GM12801 (cell line): ENCODE data around the gene AFF2.

Experiments used
- CTCF ChIP-seq: IDR thresholded peaks from one replicate; pipeline ENCODE4 v1.5.1; 2011; ENCODE audit warnings: control low read depth; ENCODE audit not compliant: insufficient read length; ENCODE audit errors: extremely low read depth

The AFF2 gene

GRCh38 chrX:148536961-148537360 is 36.5 kb downstream of the AFF2 start:
- no peak for TF ChIP-seq CTCF

GRCh38 chrX:148537556-148538182 is 37.3 kb downstream of the AFF2 start:
- TF ChIP-seq CTCF, result no peak

DNA sequence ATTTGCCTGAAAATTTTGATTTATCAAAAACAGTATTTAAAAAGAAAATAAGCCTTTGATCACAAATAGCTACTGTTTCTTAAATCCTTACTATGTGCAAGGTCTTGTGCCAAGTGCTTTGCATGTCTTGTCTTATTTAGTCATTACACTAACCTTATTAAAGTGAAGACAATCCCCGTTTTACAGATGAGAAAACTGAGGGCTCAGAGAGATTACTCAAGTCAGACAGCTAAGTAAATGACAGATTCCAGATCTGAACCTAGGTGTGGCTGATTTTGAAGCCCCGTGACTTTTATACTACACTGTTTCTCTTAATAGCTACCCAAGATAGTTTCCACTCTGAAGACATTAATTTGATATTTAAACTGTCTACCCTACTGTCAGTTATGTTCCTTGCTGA is 38.2 kb downstream of the AFF2 start:
- TF ChIP-seq CTCF, result no peak

DNA sequence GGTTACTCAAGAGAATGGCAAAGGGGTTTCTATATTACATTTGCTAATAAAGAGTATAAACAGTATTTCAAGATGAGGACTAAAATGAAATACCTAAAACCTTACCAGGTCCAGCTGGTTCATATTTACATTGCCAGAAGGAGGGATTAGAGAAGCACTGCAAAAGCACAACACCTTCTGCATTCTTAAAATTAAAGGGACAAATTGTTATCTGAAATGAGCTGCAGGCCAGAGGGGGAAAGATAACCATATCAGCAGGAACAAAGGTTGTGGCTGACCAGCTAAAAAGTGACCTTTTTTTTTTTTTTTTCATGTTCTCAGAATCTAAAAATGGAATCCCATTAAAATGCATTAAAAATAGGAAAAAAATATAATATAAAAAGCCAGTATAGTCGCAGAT is 39.7 kb downstream of the AFF2 start:
- TF ChIP-seq CTCF, result no peak

DNA sequence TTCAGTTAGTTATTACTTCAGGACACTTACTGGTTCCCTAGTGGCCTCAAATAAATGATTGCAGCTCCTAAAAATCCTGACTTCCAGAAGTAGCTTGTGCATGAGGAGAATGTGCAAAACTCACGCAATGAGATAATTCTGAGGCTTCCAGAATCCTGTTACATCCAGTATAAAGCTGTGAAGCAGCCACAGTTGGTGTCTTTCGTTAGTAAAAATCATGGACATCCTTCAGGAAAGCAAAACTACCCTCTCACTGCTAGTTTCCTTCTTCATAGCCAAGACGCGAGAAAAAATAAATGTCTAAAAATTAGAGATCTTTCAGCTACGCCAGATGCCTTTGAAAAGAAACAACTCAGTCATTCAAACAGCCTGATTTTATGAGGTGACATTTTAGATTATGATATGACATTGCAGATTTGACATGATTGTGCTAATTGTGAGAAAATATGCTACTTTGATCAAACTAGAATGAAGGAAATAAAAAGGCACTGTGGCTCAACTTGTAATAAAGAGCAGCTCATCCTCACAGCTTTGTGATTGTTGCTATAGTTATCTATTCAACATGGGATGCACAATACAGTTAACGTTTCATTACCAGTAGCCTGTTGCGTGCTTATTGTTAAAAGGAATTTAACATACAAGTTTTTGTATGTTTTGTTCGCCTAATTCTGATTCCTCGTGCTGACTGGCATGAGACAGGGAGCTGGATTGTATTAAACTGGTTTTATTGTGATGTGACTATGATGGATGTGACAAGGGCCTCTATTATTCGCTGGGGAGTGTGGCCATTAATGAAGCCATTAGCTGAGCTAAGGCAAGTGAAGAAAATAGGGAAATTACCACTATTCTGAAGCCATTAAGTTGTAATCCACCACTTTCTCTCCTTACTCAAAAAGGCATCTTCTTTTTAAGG is 40.5 kb downstream of the AFF2 start:
- TF ChIP-seq CTCF, result no peak

- TF ChIP-seq CTCF, result no peak
Observed at GRCh38 chrX:148541584-148541940, 41.1 kb downstream of the AFF2 start.

- no peak for TF ChIP-seq CTCF
Observed at GRCh38 chrX:148542481-148543255, 42.3 kb downstream of the AFF2 start.
